ENCODE measurements around the gene TNK1. TPM values are rescaled to one million over a fixed set of nuclear protein-coding genes. Genes with fewer than 3 reads are reported as not detected.
A peak's percentile ranks its signal among the peaks of the same experiment; 100 is the strongest.
"Not testable (repeated sequence)": the region's sequence is repeated elsewhere in the genome, so short reads cannot be mapped to it uniquely, and the experiment has no call there.

The TNK1 gene
- 1.8 and 4.0 TPM in 2 replicates for total RNA-seq (ENCODE audit: low replicate concordance)

DNA sequence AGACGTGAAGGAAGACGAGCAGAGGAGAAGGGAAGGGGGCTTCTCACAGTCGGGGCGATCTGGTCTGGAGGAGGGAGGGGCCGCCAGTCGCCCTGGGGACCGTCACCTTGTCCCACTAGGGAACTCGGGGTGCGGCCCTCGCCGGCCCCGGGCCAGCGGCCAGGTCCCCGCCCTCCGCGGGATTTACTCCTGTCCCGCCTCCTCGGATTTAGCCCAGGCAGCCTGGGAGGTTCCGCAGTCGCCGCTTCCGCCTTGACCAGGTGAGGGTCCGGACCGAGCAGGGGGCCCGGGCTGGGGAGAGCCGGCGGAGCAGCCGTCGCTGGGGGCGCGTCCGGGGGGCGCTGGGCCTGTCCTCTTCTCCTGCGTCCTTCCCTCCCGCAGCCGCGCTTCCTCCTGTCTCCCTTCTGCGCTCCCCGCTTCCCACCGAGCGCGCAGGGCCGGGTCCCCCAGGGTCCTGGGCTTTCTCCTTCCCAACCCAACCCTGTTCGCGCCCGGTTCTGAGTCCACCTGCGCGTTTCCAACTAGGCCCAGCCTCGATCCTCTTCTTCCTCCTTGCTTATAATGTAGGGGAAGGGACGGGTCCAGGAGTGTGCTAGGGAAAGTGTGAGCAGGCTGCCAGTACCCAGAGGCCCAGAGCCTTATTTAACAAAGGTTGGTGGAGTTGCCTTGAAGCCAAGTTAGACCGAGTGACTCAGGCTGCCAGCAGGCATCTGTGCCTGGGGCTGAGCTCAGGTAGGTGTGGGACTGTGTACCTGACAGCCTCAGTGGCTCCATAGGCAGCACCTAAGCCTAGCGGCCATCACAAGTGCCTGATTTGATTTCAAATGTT lies at the start of gene TNK1:
TNK1 (plus strand) TSS at position 235 of the 829 bp plus-strand sequence. CDS start 1,838 bp downstream, outside the sequence.
- TF ChIP-seq EZH2phosphoT487 (IDR thresholded peaks at IDR 0.05) (no peak), EZH2 (IDR thresholded peaks at IDR 0.05) (peak; percentile 49)
- H3K4me1 Mint-ChIP-seq, result peaks cover 11% of the 10 kb centered on the region
- Histone ChIP-seq H3K9me3 (ENCODE audit: low read depth) (peaks cover 5% of the 10 kb centered on the region), H3K79me2 (ENCODE audit: low read depth) (no peaks in the 10 kb centered on the region), H3K27me3 (peaks cover 57% of the 10 kb centered on the region), H4K20me1 (ENCODE audit: low read depth) (peaks cover 5% of the 10 kb centered on the region), H3K4me1 (peaks cover 8% of the 10 kb centered on the region), H3K27ac (no peak within 1 kb of the TSS), H2AFZ (replicated peaks) (peak within 1 kb of the TSS; percentile 88), H3K4me2 (peak within 1 kb of the TSS; percentile 92), H3K36me3 (no peaks in the 10 kb centered on the region), H3K9ac (peak within 1 kb of the TSS; percentile 23), H3F3A (ENCODE audit: low read depth) (peaks cover 18% of the 10 kb centered on the region), H3K4me3 (peak within 1 kb of the TSS; percentile 61)
- peaks cover 3% of the 10 kb centered on the region for H3K36me3 Mint-ChIP-seq
- H3K27me3 Mint-ChIP-seq (ENCODE audit: insufficient read depth, low read depth), result peaks cover 51% of the 10 kb centered on the region
- peaks cover 14% of the 10 kb centered on the region for H3K9me3 Mint-ChIP-seq
- H3K4me3 Mint-ChIP-seq, result peak within 1 kb of the TSS; percentile 71
- no peak within 1 kb of the TSS for H3K27ac Mint-ChIP-seq
- peak; percentile 72 for DNase-seq (ENCODE audit: low spot score)

- no peaks in the 10 kb centered on the region for H3K36me3 ChIP-seq
These were observed 48.8 kb upstream of the TNK1 start for GRCh38 chr17:7332111-7332510.

GRCh38 chr17:7332600-7333069 lies 48.3 kb upstream of the TNK1 start:
- H3K27ac Mint-ChIP-seq, result peak overlapping the region; percentile 46
- H3K4me1 ChIP-seq, result peaks cover 21% of the 10 kb centered on the region
- H3K4me1 Mint-ChIP-seq, result peaks cover 33% of the 10 kb centered on the region
- not testable (repeated sequence) for H3K9ac ChIP-seq; H3K36me3 ChIP-seq; H2AFZ ChIP-seq (replicated peaks); H3K4me3 Mint-ChIP-seq; H3K9me3 Mint-ChIP-seq; H3K27ac ChIP-seq; H3K27me3 ChIP-seq; H3K36me3 Mint-ChIP-seq; DNase-seq (ENCODE audit: low spot score); H3K9me3 ChIP-seq (ENCODE audit: low read depth); H4K20me1 ChIP-seq (ENCODE audit: low read depth); H3K4me3 ChIP-seq; H3K4me2 ChIP-seq
- H3K79me2 ChIP-seq (ENCODE audit: low read depth), result peaks cover 13% of the 10 kb centered on the region
- peaks cover 17% of the 10 kb centered on the region for H3K27me3 Mint-ChIP-seq (ENCODE audit: insufficient read depth, low read depth)
- H3F3A ChIP-seq (ENCODE audit: low read depth), result peaks cover 31% of the 10 kb centered on the region

More at GRCh38 chr17:7332111-7332510, 48.8 kb upstream of the TNK1 start:
- TF ChIP-seq EZH2 (IDR thresholded peaks at IDR 0.05) (no peak), EZH2phosphoT487 (IDR thresholded peaks at IDR 0.05) (no peak), CTCF (IDR thresholded peaks at IDR 0.05) (no peak)
- H3K36me3 Mint-ChIP-seq, result no peaks in the 10 kb centered on the region
- peaks cover 18% of the 10 kb centered on the region for H3K79me2 ChIP-seq (ENCODE audit: low read depth)
- H3K4me3 Mint-ChIP-seq, result peak overlapping the region; percentile 54
- no peaks in the 10 kb centered on the region for H4K20me1 ChIP-seq (ENCODE audit: low read depth)
- peaks cover 17% of the 10 kb centered on the region for H3K27me3 Mint-ChIP-seq (ENCODE audit: insufficient read depth, low read depth)
- no peaks in the 10 kb centered on the region for H3K27me3 ChIP-seq
- no peak overlapping the region for H3K9ac ChIP-seq
- H3K4me3 ChIP-seq, result no peak overlapping the region
- peak overlapping the region; percentile 46 for H3K27ac Mint-ChIP-seq
- peaks cover 32% of the 10 kb centered on the region for H3K4me1 Mint-ChIP-seq
- peaks cover 25% of the 10 kb centered on the region for H3F3A ChIP-seq (ENCODE audit: low read depth)
- no peak overlapping the region for H3K4me2 ChIP-seq
- no peaks in the 10 kb centered on the region for H3K9me3 ChIP-seq (ENCODE audit: low read depth)
- no peak for DNase-seq (ENCODE audit: low spot score)
- H3K4me1 ChIP-seq, result peaks cover 21% of the 10 kb centered on the region
- no peak overlapping the region for H2AFZ ChIP-seq (replicated peaks)
- H3K9me3 Mint-ChIP-seq, result no peaks in the 10 kb centered on the region
- no peak overlapping the region for H3K27ac ChIP-seq

GRCh38 chr17:7334938-7335538 lies 45.9 kb upstream of the TNK1 start:
- H4K20me1 ChIP-seq (ENCODE audit: low read depth), result no peaks in the 10 kb centered on the region
- peaks cover 8% of the 10 kb centered on the region for H3K27me3 Mint-ChIP-seq (ENCODE audit: insufficient read depth, low read depth)
- no peaks in the 10 kb centered on the region for H3K36me3 Mint-ChIP-seq
- peaks cover 19% of the 10 kb centered on the region for H3K4me1 Mint-ChIP-seq
- no peak overlapping the region for H3K4me3 ChIP-seq
- H3K79me2 ChIP-seq (ENCODE audit: low read depth), result no peaks in the 10 kb centered on the region
- H3K9me3 Mint-ChIP-seq, result no peaks in the 10 kb centered on the region
- no peaks in the 10 kb centered on the region for H3K36me3 ChIP-seq
- no peak overlapping the region for H3K27ac ChIP-seq
- DNase-seq (ENCODE audit: low spot score), result no peak
- no peak for TF ChIP-seq EZH2 (IDR thresholded peaks at IDR 0.05)
- TF ChIP-seq EZH2phosphoT487 (IDR thresholded peaks at IDR 0.05), result no peak
- peak overlapping the region; percentile 72 for H3K27ac Mint-ChIP-seq
- H3K9me3 ChIP-seq (ENCODE audit: low read depth), result no peaks in the 10 kb centered on the region
- H3K9ac ChIP-seq, result no peak overlapping the region
- no peak overlapping the region for H3K4me2 ChIP-seq
- H2AFZ ChIP-seq (replicated peaks), result no peak overlapping the region
- peaks cover 24% of the 10 kb centered on the region for H3F3A ChIP-seq (ENCODE audit: low read depth)
- peaks cover 13% of the 10 kb centered on the region for H3K4me1 ChIP-seq
- H3K4me3 Mint-ChIP-seq, result peak overlapping the region; percentile 33
- H3K27me3 ChIP-seq, result no peaks in the 10 kb centered on the region

GRCh38 chr17:7335765-7336164 lies 45.1 kb upstream of the TNK1 start:
- H2AFZ ChIP-seq (replicated peaks); H3K4me3 ChIP-seq; DNase-seq (ENCODE audit: low spot score); H3K36me3 Mint-ChIP-seq; H4K20me1 ChIP-seq (ENCODE audit: low read depth); H3K79me2 ChIP-seq (ENCODE audit: low read depth); H3K27ac ChIP-seq; H3K27me3 Mint-ChIP-seq (ENCODE audit: insufficient read depth, low read depth); H3K4me2 ChIP-seq; H3K9me3 ChIP-seq (ENCODE audit: low read depth); H3K9ac ChIP-seq; H3K4me3 Mint-ChIP-seq; H3K9me3 Mint-ChIP-seq; H3K36me3 ChIP-seq; H3K27me3 ChIP-seq; H3K4me1 ChIP-seq: not testable (repeated sequence)
- peak overlapping the region; percentile 72 for H3K27ac Mint-ChIP-seq
- peaks cover 16% of the 10 kb centered on the region for H3F3A ChIP-seq (ENCODE audit: low read depth)
- H3K4me1 Mint-ChIP-seq, result peaks cover 16% of the 10 kb centered on the region

Measured in neural progenitor cell (in vitro differentiated cells).